Trophoblast cell (in vitro differentiated cells and primary cell): ENCODE measurements around the gene CYP27C1.

Experiments used
- DNase-seq, 2 donors: peaks; one replicate each; pipeline ENCODE4 v3.0.0-alpha.2; 2016
- H2AFZ ChIP-seq: 2 replicates; pipeline ENCODE4 v1.6.1; 2013; ENCODE audit warnings: low read length, moderate library complexity, mild to moderate bottlenecking; ENCODE audit not compliant: insufficient read depth, poor library complexity
- H2AK5ac ChIP-seq: 2 replicates; pipeline ENCODE4 v1.6.1; 2013; ENCODE audit warnings: mild to moderate bottlenecking, low read length
- H2BK120ac ChIP-seq: 2 replicates; pipeline ENCODE4 v1.6.1; 2013; ENCODE audit warnings: low read length, mild to moderate bottlenecking, moderate library complexity; ENCODE audit not compliant: insufficient read depth, poor library complexity
- H2BK12ac ChIP-seq: 2 replicates; pipeline ENCODE4 v1.6.1; 2013; ENCODE audit warnings: mild to moderate bottlenecking, low read length, moderate library complexity
- H2BK5ac ChIP-seq: 2 replicates; pipeline ENCODE4 v1.6.1; 2013; ENCODE audit warnings: low read length, low read depth, moderate library complexity, mild to moderate bottlenecking; ENCODE audit not compliant: poor library complexity
- H3K14ac ChIP-seq: 2 replicates; pipeline ENCODE4 v1.6.1; 2013; ENCODE audit warnings: mild to moderate bottlenecking, low read length
- H3K18ac ChIP-seq: 2 replicates; pipeline ENCODE4 v1.6.1; 2013; ENCODE audit warnings: mild to moderate bottlenecking, low read length
- H3K23ac ChIP-seq: 2 replicates; pipeline ENCODE4 v1.6.1; 2013; ENCODE audit warnings: low read length
- H3K27ac ChIP-seq: 2 replicates; pipeline ENCODE4 v1.5.1; 2013; ENCODE audit warnings: low read depth, mild to moderate bottlenecking, inconsistent platforms, low read length, moderate library complexity
- H3K27me3 ChIP-seq: 2 replicates; pipeline ENCODE4 v1.6.1; 2013; ENCODE audit warnings: inconsistent platforms, mild to moderate bottlenecking, low read length, moderate library complexity; ENCODE audit not compliant: insufficient read depth
- H3K36me3 ChIP-seq, 2 experiments: 1 replicate in 1 of 2; 2 replicates in 1 of 2; pipeline ENCODE4 v1.6.1; 2013; ENCODE audit warnings: low read length in 2 of 2, mild to moderate bottlenecking in 2 of 2, moderate library complexity in 1 of 2; ENCODE audit not compliant: insufficient read depth in 2 of 2, control insufficient read depth in 1 of 2
- H3K4ac ChIP-seq: 2 replicates; pipeline ENCODE4 v1.6.1; 2013; ENCODE audit warnings: low read depth, mild to moderate bottlenecking, low read length, moderate library complexity
- H3K4me1 ChIP-seq, 2 experiments: 1 replicate in 1 of 2; 2 replicates in 1 of 2; pipeline ENCODE4 v1.6.1; 2013; ENCODE audit warnings: low read length in 2 of 2, mild to moderate bottlenecking in 2 of 2, moderate library complexity in 1 of 2; ENCODE audit not compliant: insufficient read depth in 2 of 2, control insufficient read depth in 1 of 2
- H3K4me2 ChIP-seq: 2 replicates; pipeline ENCODE4 v1.6.1; 2013; ENCODE audit warnings: inconsistent platforms, mild to moderate bottlenecking, low read length, moderate library complexity
- H3K4me3 ChIP-seq: 2 replicates; pipeline ENCODE4 v1.5.1; 2013; ENCODE audit warnings: mild to moderate bottlenecking, low read depth, low read length, inconsistent platforms
- H3K79me1 ChIP-seq: one replicate; pipeline ENCODE4 v1.6.1; 2013; ENCODE audit warnings: low read length
- H3K79me2 ChIP-seq: 2 replicates; pipeline ENCODE4 v1.6.1; 2013; ENCODE audit warnings: low read length, mild to moderate bottlenecking; ENCODE audit not compliant: control insufficient read depth, insufficient read depth, poor library complexity
- H3K9ac ChIP-seq: 2 replicates; pipeline ENCODE4 v1.6.1; 2013; ENCODE audit warnings: mild to moderate bottlenecking, low read length
- H3K9me3 ChIP-seq: 2 replicates; pipeline ENCODE4 v1.6.1; 2013; ENCODE audit warnings: low read depth, mild to moderate bottlenecking, control low read depth, inconsistent platforms, low read length; ENCODE audit not compliant: insufficient read depth
- H4K12ac ChIP-seq: 2 replicates; pipeline ENCODE4 v1.6.1; 2013; ENCODE audit warnings: low read depth, mild to moderate bottlenecking, low read length, moderate library complexity
- H4K8ac ChIP-seq: 2 replicates; pipeline ENCODE4 v1.6.1; 2013; ENCODE audit warnings: low read depth, mild to moderate bottlenecking, low read length, moderate library complexity
- H4K91ac ChIP-seq: one replicate; pipeline ENCODE4 v1.6.1; 2013; ENCODE audit warnings: low read depth, mild to moderate bottlenecking, low read length, moderate library complexity
- WGBS: extraction: QIAGEN DNeasy Blood & Tissue Kit; methylation state at CpG from one replicate; pipeline ENCODE4 v1.1.7; 2013; ENCODE audit warnings: missing lambda C conversion rate; ENCODE audit not compliant: insufficient read length, insufficient coverage; ENCODE audit errors: extremely low coverage; 5-methylcytosine and 5-hydroxymethylcytosine counted together

Gene CYP27C1

DNA sequence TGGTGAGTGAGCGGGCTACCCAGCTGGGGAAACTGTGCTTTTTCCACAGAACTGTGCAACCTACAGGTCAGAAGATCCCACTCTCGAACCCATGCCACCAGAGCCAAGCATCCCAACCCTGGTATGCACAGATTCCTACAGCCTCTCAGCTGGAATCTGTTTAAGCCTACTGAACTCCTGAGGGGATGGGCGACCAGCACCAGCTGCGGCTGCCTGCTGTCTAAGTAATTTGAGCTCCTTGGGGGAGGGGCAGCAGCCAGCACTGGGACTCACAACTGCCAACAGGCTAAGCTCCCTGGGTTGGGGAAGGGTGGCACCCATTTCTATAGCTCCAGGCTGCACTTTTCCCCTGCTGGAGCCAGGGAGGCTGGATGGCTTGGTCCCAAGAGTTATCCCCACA, 11.8 kb downstream of the CYP27C1 start:
- no peak overlapping the region for H4K8ac ChIP-seq
- H3K36me3 ChIP-seq: no peaks in the 10 kb centered on the region
- no peak for DNase-seq
- no peak overlapping the region for H3K27ac ChIP-seq
- no CpG with 5 or more reads among the region's 4 CpGs for WGBS
- no peak overlapping the region for H4K12ac ChIP-seq
- H2BK5ac ChIP-seq: no peak overlapping the region
- no peak overlapping the region for H2BK120ac ChIP-seq
- H3K79me2 ChIP-seq: no peaks in the 10 kb centered on the region
- H3K14ac ChIP-seq: no peak overlapping the region
- no peak overlapping the region for H3K4ac ChIP-seq
- peaks cover 10 to 11% of the 10 kb centered on the region in 2 experiments for H3K4me1 ChIP-seq
- H3K79me1 ChIP-seq: no peaks in the 10 kb centered on the region
- no peak overlapping the region for H2BK12ac ChIP-seq
- no peak overlapping the region for H2AK5ac ChIP-seq
- no peak overlapping the region for H2AFZ ChIP-seq
- no peak overlapping the region for H3K4me3 ChIP-seq
- peak overlapping the region; percentile 32 for H3K4me2 ChIP-seq
- no peak overlapping the region for H3K23ac ChIP-seq
- no peak overlapping the region for H4K91ac ChIP-seq
- H3K9me3 ChIP-seq: no peaks in the 10 kb centered on the region
- H3K27me3 ChIP-seq: no peaks in the 10 kb centered on the region
- H3K9ac ChIP-seq: no peak overlapping the region
- H3K18ac ChIP-seq: no peak overlapping the region

- no peak overlapping the region for H3K4me3 ChIP-seq
- no peak overlapping the region for H3K27ac ChIP-seq
- H2BK120ac ChIP-seq: no peak overlapping the region
- no peak overlapping the region for H2BK5ac ChIP-seq
- H2AK5ac ChIP-seq: no peak overlapping the region
- H2AFZ ChIP-seq: no peak overlapping the region
- no peak overlapping the region for H3K4ac ChIP-seq
- H3K27me3 ChIP-seq: no peaks in the 10 kb centered on the region
- peaks cover 10 to 11% of the 10 kb centered on the region in 2 experiments for H3K4me1 ChIP-seq
- no peak for DNase-seq
- no peak overlapping the region for H3K14ac ChIP-seq
- H2BK12ac ChIP-seq: no peak overlapping the region
- no peaks in the 10 kb centered on the region for H3K36me3 ChIP-seq
- no peak overlapping the region for H3K18ac ChIP-seq
- no CpG with 5 or more reads among the region's 35 CpGs for WGBS
- H4K91ac ChIP-seq: no peak overlapping the region
- H3K23ac ChIP-seq: no peak overlapping the region
- H3K4me2 ChIP-seq: no peak overlapping the region
- no peaks in the 10 kb centered on the region for H3K9me3 ChIP-seq
- no peak overlapping the region for H4K8ac ChIP-seq
- H3K79me2 ChIP-seq: no peaks in the 10 kb centered on the region
- H4K12ac ChIP-seq: no peak overlapping the region
- no peaks in the 10 kb centered on the region for H3K79me1 ChIP-seq
- no peak overlapping the region for H3K9ac ChIP-seq
Measured at GRCh38 chr2:127205218-127206125, 14.6 kb downstream of the CYP27C1 start.

DNA sequence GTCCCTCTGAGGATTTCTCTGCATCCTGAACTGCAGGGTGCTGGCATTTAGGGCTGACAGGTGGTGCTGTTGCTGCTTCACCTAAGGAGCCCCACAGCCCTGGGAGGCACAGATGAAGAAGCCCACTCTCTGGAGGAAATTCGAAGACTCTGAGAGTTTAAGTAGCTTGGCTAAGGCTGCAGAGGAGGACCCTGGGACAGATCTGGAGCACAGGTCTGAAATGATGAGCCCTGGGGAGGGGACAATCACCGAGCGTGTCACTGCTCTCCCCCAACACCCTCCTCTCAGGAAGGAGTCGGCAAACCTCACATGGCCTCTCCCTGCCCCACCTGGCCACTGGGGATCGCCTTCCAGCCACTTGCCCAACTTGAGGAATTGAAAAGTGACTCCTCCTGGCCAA, 18.6 kb downstream of the CYP27C1 start:
- no peak overlapping the region for H2AFZ ChIP-seq
- no peaks in the 10 kb centered on the region for H3K9me3 ChIP-seq
- H4K91ac ChIP-seq: no peak overlapping the region
- H3K27me3 ChIP-seq: no peaks in the 10 kb centered on the region
- H3K23ac ChIP-seq: no peak overlapping the region
- WGBS: no CpG with 5 or more reads among the region's 5 CpGs
- no peak overlapping the region for H2BK5ac ChIP-seq
- no peak overlapping the region for H2BK120ac ChIP-seq
- H3K14ac ChIP-seq: no peak overlapping the region
- no peaks in the 10 kb centered on the region for H3K4me1 ChIP-seq
- no peaks in the 10 kb centered on the region for H3K79me2 ChIP-seq
- H3K36me3 ChIP-seq: peaks cover 0 to 1% of the 10 kb centered on the region in 2 experiments
- no peak overlapping the region for H3K4ac ChIP-seq
- no peak overlapping the region for H3K9ac ChIP-seq
- no peak overlapping the region for H4K12ac ChIP-seq
- no peak overlapping the region for H3K4me3 ChIP-seq
- no peak overlapping the region for H2BK12ac ChIP-seq
- no peak overlapping the region for H3K18ac ChIP-seq
- DNase-seq: no peak
- H3K79me1 ChIP-seq: no peaks in the 10 kb centered on the region
- no peak overlapping the region for H3K27ac ChIP-seq
- H2AK5ac ChIP-seq: no peak overlapping the region
- no peak overlapping the region for H4K8ac ChIP-seq
- H3K4me2 ChIP-seq: no peak overlapping the region

DNA sequence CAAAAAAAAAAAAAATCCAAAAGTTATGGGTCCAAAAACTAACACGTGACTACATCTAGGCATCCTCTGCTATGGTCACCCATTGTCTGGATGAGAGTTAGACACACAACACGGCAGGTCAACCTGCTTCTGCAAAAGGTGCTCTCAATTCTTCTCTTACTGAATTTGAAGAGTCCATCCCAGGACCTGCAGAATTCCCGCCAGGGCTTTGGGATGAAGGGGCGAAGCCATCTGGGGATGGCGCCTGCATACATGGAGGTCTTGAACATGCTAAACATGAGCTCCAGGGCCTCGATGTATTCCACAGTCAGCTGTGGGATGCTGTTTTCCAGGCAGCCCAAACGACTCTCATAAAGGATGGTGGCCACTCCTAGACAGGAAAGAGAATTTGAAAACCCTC, 19.1 kb downstream of the CYP27C1 start:
- no peak for DNase-seq
- H3K9ac ChIP-seq: no peak overlapping the region
- no peak overlapping the region for H3K4ac ChIP-seq
- no peak overlapping the region for H3K18ac ChIP-seq
- no peak overlapping the region for H3K4me2 ChIP-seq
- no peaks in the 10 kb centered on the region for H3K79me2 ChIP-seq
- H3K27me3 ChIP-seq: no peaks in the 10 kb centered on the region
- no peak overlapping the region for H2BK5ac ChIP-seq
- H3K23ac ChIP-seq: no peak overlapping the region
- H3K79me1 ChIP-seq: no peaks in the 10 kb centered on the region
- peaks cover 0 to 1% of the 10 kb centered on the region in 2 experiments for H3K36me3 ChIP-seq
- no peak overlapping the region for H3K27ac ChIP-seq
- no peaks in the 10 kb centered on the region for H3K9me3 ChIP-seq
- no peak overlapping the region for H2BK12ac ChIP-seq
- H2AK5ac ChIP-seq: no peak overlapping the region
- H4K12ac ChIP-seq: no peak overlapping the region
- H4K8ac ChIP-seq: no peak overlapping the region
- WGBS: no CpG with 5 or more reads among the region's 7 CpGs
- H3K14ac ChIP-seq: no peak overlapping the region
- no peak overlapping the region for H2BK120ac ChIP-seq
- H2AFZ ChIP-seq: no peak overlapping the region
- H3K4me3 ChIP-seq: no peak overlapping the region
- H3K4me1 ChIP-seq: no peaks in the 10 kb centered on the region
- H4K91ac ChIP-seq: no peak overlapping the region
